PC-9 (cell line): ENCODE results near the gene SH2D1B.

Experiments
- CTCF ChIP-seq: fragments of 200-600 bp; sonication (generic); conservative IDR thresholded peaks from 2 replicates; pipeline ENCODE4 v1.6.1; 2017; ENCODE audit warnings: mixed run types, antibody characterized with exemption, mild to moderate bottlenecking, moderate library complexity
- EZH2 ChIP-seq: fragments of 200-600 bp; sonication (generic); IDR thresholded peaks from 2 replicates; pipeline ENCODE4 v1.8.0; 2017; ENCODE audit warnings: antibody characterized with exemption, low read depth

- no peak for TF ChIP-seq EZH2
- TF ChIP-seq CTCF, result no peak
Measured at GRCh38 chr1:162406811-162407210, 5.1 kb downstream of the SH2D1B start.
